Retinal pigment epithelial cell (primary cell): ENCODE results near the gene LUZP1.

Experiments used
- DNase-seq: peaks from one replicate; pipeline ENCODE4 v3.0.0-alpha.2; 2010; ENCODE audit warnings: low read depth
- H3K4me3 ChIP-seq: 2 replicates; pipeline ENCODE4 v1.5.1; 2011; ENCODE audit warnings: mild to moderate bottlenecking, low read length, control low read depth, moderate library complexity
- TF ChIP-seq, protein P1 (sequence below): conservative IDR thresholded peaks from 2 replicates; pipeline ENCODE4 v1.5.1; 2011; ENCODE audit warnings: low read depth, low read length, control low read depth, inconsistent platforms

LUZP1 gene

DNA sequence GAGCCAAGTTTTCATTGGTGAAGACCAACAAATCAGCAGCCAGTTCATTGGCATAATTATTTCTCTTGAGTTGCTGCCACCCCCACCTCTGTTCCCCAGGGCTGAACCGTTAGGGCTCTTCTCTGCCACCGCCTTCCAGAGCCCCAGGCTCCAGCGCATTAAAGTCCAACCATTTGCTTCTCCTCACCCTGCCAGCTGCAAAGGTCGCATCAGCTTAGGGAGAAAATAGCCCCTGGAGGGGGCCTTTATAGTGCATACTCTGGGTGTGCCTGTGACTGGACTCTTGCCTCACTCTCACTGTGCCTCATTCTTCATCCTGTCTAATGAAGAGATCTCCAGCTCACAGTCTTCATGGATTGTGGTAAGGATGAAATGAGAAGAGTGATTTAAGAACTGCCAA lies 99.0 kb downstream of the LUZP1 start:
- H3K4me3 ChIP-seq, result no peak overlapping the region
- no peak for DNase-seq
- TF ChIP-seq, protein P1, sequence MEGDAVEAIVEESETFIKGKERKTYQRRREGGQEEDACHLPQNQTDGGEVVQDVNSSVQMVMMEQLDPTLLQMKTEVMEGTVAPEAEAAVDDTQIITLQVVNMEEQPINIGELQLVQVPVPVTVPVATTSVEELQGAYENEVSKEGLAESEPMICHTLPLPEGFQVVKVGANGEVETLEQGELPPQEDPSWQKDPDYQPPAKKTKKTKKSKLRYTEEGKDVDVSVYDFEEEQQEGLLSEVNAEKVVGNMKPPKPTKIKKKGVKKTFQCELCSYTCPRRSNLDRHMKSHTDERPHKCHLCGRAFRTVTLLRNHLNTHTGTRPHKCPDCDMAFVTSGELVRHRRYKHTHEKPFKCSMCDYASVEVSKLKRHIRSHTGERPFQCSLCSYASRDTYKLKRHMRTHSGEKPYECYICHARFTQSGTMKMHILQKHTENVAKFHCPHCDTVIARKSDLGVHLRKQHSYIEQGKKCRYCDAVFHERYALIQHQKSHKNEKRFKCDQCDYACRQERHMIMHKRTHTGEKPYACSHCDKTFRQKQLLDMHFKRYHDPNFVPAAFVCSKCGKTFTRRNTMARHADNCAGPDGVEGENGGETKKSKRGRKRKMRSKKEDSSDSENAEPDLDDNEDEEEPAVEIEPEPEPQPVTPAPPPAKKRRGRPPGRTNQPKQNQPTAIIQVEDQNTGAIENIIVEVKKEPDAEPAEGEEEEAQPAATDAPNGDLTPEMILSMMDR, result no peak

- TF ChIP-seq, protein P1, result no peak
- H3K4me3 ChIP-seq, result no peak overlapping the region
- DNase-seq, result no peak
Measured at GRCh38 chr1:23069149-23069548, 99.5 kb downstream of the LUZP1 start.

DNA sequence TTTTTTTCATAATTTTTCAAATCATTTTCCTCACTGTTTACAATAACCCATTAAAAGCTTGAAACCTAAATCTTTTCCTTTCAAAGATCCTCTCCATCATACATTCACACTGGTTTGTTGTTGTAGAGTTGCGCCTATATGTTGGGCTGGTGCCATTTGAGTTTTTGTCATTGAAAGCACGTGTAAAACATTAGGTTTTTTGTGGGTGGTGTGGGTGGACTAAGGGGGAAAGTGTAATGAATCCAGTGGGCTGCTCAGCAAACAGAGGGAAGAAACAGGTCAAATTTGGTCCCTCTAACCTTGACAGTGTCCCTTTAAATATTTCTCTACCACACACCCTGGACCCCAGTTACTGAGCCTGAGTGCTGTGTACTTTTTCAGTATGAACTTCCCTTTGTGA lies 102.6 kb downstream of the LUZP1 start:
- no peak overlapping the region for H3K4me3 ChIP-seq
- TF ChIP-seq, protein P1, result no peak
- DNase-seq, result no peak

- TF ChIP-seq, protein P1, result no peak
- no peak overlapping the region for H3K4me3 ChIP-seq
- DNase-seq, result no peak
Measured at GRCh38 chr1:23065385-23065784, 103.3 kb downstream of the LUZP1 start.

GRCh38 chr1:23062271-23062670 lies 106.4 kb downstream of the LUZP1 start:
- TF ChIP-seq, protein P1, result no peak
- no peak for DNase-seq

GRCh38 chr1:23057301-23057700 lies 111.4 kb downstream of the LUZP1 start:
- TF ChIP-seq, protein P1, result no peak
- H3K4me3 ChIP-seq, result no peak overlapping the region
- no peak for DNase-seq

More at GRCh38 chr1:23062271-23062670, 106.4 kb downstream of the LUZP1 start:
- no peak overlapping the region for H3K4me3 ChIP-seq

DNA sequence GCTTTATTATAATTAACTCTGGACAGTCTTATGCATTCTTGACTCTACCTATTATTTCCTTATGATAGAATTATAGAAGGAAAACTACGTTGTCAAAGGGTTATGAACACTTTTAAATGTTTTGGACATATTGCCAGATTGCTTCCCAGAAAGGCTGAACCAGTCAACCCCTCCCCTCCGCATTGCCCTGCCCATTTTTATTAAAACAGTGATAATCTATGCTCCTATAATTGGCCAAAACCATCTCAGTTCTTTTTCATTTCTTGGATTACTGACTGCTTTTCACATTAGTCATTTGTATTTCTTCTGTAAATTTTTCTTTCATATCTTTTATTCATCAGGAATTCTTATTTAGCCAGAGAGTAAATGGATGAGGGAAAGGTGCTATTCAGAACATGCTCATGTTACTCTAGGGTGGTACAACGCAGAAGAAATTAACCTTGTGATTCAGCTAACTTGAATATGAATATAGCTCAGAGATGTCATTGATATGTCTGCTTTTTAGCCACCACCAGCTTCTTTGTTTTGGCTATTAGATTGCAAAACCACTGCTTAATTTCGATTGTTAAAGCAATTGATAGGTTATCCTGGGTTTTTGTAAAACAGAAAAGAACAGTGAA lies 117.3 kb downstream of the LUZP1 start:
- no peak overlapping the region for H3K4me3 ChIP-seq
- TF ChIP-seq, protein P1, result no peak
- no peak for DNase-seq
